HG02981 (cell line): ENCODE data around the gene CSNK2A2.

Source experiments
- ATAC-seq: cut with Tn5 transposase; IDR thresholded peaks from one replicate; pipeline ENCODE4 v1.9.1; 2021; ENCODE audit warnings: mild to moderate bottlenecking, moderate library complexity; ENCODE audit not compliant: unreplicated experiment

Gene CSNK2A2

GRCh38 chr16:58200004-58200797 lies 2.3 kb upstream of the CSNK2A2 start:
- no peak for ATAC-seq

GRCh38 chr16:58198803-58199411 lies 1.0 kb upstream of the CSNK2A2 start:
- ATAC-seq = no peak

GRCh38 chr16:58197314-58198012 lies 443 bp downstream of the CSNK2A2 start:
- ATAC-seq = peak; percentile 22

GRCh38 chr16:58196898-58197313 lies 1.0 kb downstream of the CSNK2A2 start:
- ATAC-seq = no peak

- ATAC-seq = no peak
These were observed 2.1 kb downstream of the CSNK2A2 start for GRCh38 chr16:58195771-58196170.

GRCh38 chr16:58195344-58195743 lies 2.6 kb downstream of the CSNK2A2 start:
- ATAC-seq = no peak

- ATAC-seq = no peak
These were observed 3.1 kb downstream of the CSNK2A2 start for GRCh38 chr16:58194790-58195189.

- ATAC-seq = no peak
These were observed 10.1 kb downstream of the CSNK2A2 start for GRCh38 chr16:58187665-58188421.

- no peak for ATAC-seq
These were observed 10.8 kb downstream of the CSNK2A2 start for GRCh38 chr16:58187092-58187491.

GRCh38 chr16:58186176-58186944 lies 11.5 kb downstream of the CSNK2A2 start:
- ATAC-seq = no peak

GRCh38 chr16:58177353-58177710 lies 20.6 kb downstream of the CSNK2A2 start:
- ATAC-seq = no peak

- no peak for ATAC-seq
These were observed 21.1 kb downstream of the CSNK2A2 start for GRCh38 chr16:58176608-58177352.

GRCh38 chr16:58170223-58170622 lies 27.7 kb downstream of the CSNK2A2 start:
- no peak for ATAC-seq

- ATAC-seq = no peak
These were observed 37.1 kb downstream of the CSNK2A2 start for GRCh38 chr16:58160855-58161254.

GRCh38 chr16:58158725-58159124 lies 39.2 kb downstream of the CSNK2A2 start:
- ATAC-seq = no peak

- ATAC-seq = no peak
These were observed 39.9 kb downstream of the CSNK2A2 start for GRCh38 chr16:58157951-58158540.

- no peak for ATAC-seq
These were observed 40.7 kb downstream of the CSNK2A2 start for GRCh38 chr16:58157239-58157638.

GRCh38 chr16:58155839-58156238 lies 42.1 kb downstream of the CSNK2A2 start:
- ATAC-seq = no peak

GRCh38 chr16:58154345-58154744 lies 43.6 kb downstream of the CSNK2A2 start:
- no peak for ATAC-seq
